ENCODE results near the gene RPL32. TPM values are rescaled to one million over a fixed set of nuclear protein-coding genes. Genes with fewer than 3 reads are reported as not detected.

RPL32 gene
- total and polyA plus RNA-seq, 9 of the 15 experiments (the other 6 are each of a cell fraction or from before 2014, with no cell fraction given): 2,738 to 6,200 (median 4,286) TPM

DNA sequence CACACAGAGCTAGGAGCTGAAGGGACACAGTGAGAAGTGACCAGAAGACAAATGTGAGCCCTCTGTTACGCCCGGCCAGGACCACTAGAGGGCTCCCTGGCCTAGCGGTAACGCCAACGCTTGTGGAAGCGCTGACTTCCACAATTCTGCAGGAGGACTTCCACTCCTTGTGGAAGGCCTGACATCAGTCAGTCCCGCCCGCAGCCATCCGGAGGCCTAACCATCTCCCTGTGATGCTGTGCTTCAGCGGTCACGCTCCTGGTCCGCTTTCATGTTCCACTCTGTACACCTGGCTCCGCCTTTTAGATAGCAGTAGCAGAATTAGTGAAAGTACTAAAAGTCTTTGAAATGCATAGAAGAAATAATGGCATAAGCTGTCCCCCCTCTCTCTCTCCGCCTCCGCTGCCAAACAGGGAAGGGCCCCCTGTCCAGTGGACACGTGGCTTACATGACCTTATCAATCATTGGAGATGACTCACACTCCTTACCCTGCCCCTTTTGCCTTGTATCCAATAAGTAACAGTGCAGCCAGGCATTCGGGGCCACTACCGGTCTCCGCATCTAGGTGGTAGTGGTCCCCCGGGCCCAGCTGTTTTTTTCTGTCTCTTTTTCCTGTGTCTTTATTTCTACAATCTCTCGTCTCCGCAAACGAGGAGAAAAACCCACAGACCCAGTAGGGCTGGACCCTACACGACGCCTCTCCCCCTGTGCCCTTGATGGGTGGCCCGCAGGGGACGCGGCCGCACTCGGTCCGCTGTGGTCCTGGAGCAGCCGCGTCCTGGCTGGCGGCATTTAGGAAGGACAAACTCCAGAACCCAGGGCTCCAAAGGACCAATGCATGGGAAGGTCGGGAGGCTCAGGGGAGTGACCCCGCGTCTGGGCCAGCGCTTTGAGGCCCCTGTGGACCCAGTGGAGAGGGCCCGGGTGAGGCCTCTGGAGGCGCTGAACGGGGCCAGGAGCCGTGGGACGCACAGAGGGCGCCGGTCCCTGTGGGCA is 27.0 kb upstream of the RPL32 start (continued):
- TF ChIP-seq ZNF311 (CRISPR knock-in tag; IDR thresholded peaks at IDR 0.05) (no peak), MEIS2 (IDR thresholded peaks at IDR 0.05; ENCODE audit: partially characterized antibody) (peak; percentile 90), FOXA3 (CRISPR knock-in tag; conservative IDR thresholded peaks at IDR 0.05 in 1 of 2, IDR thresholded peaks at IDR 0.05 in 1 of 2) (0 out of 4 replicates have a peak, but pooled peaks of 1 of the 2 experiments have one; percentile 52), ZNF232 (CRISPR knock-in tag; IDR thresholded peaks at IDR 0.05) (0 out of 2 replicates have a peak, but pooled peaks have one; percentile 19), POLR2A (conservative IDR thresholded peaks at IDR 0.05) (peak; percentile 69), ZNF24 (IDR thresholded peaks at IDR 0.05) (peak; percentile 81), ELF2 (CRISPR knock-in tag; IDR thresholded peaks at IDR 0.05) (no peak), SAFB (IDR thresholded peaks at IDR 0.05; ENCODE audit: borderline replicate concordance, low read depth, low read length) (0 out of 2 replicates have a peak, but pooled peaks have one; percentile 21), BHLHE40 (IDR thresholded peaks at IDR 0.05; ENCODE audit: low read length) (no peak; the same call in none of the 2 replicates), CREM (IDR thresholded peaks at IDR 0.05; ENCODE audit: low read depth) (peak; percentile 70; the same call in 1 of the 2 replicates), HCFC1 (IDR thresholded peaks at IDR 0.05; ENCODE audit: low read depth, low read length) (peak; percentile 46; the same call in 1 of the 2 replicates), FOXP1 (CRISPR knock-in tag; IDR thresholded peaks at IDR 0.05) (peak; percentile 68; the same call in 1 of the 2 replicates)
- TF ChIP-seq, protein P1, sequence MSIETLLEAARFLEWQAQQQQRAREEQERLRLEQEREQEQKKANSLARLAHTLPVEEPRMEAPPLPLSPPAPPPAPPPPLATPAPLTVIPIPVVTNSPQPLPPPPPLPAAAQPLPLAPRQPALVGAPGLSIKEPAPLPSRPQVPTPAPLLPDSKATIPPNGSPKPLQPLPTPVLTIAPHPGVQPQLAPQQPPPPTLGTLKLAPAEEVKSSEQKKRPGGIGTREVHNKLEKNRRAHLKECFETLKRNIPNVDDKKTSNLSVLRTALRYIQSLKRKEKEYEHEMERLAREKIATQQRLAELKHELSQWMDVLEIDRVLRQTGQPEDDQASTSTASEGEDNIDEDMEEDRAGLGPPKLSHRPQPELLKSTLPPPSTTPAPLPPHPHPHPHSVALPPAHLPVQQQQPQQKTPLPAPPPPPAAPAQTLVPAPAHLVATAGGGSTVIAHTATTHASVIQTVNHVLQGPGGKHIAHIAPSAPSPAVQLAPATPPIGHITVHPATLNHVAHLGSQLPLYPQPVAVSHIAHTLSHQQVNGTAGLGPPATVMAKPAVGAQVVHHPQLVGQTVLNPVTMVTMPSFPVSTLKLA (conservative IDR thresholded peaks at IDR 0.05): peak; percentile 98 to 99
- TF ChIP-seq, protein P2, sequence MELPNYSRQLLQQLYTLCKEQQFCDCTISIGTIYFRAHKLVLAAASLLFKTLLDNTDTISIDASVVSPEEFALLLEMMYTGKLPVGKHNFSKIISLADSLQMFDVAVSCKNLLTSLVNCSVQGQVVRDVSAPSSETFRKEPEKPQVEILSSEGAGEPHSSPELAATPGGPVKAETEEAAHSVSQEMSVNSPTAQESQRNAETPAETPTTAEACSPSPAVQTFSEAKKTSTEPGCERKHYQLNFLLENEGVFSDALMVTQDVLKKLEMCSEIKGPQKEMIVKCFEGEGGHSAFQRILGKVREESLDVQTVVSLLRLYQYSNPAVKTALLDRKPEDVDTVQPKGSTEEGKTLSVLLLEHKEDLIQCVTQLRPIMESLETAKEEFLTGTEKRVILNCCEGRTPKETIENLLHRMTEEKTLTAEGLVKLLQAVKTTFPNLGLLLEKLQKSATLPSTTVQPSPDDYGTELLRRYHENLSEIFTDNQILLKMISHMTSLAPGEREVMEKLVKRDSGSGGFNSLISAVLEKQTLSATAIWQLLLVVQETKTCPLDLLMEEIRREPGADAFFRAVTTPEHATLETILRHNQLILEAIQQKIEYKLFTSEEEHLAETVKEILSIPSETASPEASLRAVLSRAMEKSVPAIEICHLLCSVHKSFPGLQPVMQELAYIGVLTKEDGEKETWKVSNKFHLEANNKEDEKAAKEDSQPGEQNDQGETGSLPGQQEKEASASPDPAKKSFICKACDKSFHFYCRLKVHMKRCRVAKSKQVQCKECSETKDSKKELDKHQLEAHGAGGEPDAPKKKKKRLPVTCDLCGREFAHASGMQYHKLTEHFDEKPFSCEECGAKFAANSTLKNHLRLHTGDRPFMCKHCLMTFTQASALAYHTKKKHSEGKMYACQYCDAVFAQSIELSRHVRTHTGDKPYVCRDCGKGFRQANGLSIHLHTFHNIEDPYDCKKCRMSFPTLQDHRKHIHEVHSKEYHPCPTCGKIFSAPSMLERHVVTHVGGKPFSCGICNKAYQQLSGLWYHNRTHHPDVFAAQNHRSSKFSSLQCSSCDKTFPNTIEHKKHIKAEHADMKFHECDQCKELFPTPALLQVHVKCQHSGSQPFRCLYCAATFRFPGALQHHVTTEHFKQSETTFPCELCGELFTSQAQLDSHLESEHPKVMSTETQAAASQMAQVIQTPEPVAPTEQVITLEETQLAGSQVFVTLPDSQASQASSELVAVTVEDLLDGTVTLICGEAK (IDR thresholded peaks at IDR 0.05): peak; percentile 54; the same call in 1 of the 2 replicates
- TF ChIP-seq, protein P2 (CRISPR knock-in tag; IDR thresholded peaks at IDR 0.05): no peak
